ENCODE results near the gene GBE1.

GRCh38 chr3:81585056-81585455 lies 176.4 kb downstream of the GBE1 start:
- TF ChIP-seq CTCF (IDR thresholded peaks at IDR 0.05) (no peak), EP300 (IDR thresholded peaks at IDR 0.05) (no peak), POLR2A (IDR thresholded peaks at IDR 0.05) (no peak)

Data from sigmoid colon (tissue), 4 donors.